ENCODE measurements around the gene WDR7. TPM values are rescaled to one million over a fixed set of nuclear protein-coding genes. Genes with fewer than 3 reads are reported as not detected.

The WDR7 gene
- total RNA-seq, 1 donor from 2014 or later = 16.9 TPM

DNA sequence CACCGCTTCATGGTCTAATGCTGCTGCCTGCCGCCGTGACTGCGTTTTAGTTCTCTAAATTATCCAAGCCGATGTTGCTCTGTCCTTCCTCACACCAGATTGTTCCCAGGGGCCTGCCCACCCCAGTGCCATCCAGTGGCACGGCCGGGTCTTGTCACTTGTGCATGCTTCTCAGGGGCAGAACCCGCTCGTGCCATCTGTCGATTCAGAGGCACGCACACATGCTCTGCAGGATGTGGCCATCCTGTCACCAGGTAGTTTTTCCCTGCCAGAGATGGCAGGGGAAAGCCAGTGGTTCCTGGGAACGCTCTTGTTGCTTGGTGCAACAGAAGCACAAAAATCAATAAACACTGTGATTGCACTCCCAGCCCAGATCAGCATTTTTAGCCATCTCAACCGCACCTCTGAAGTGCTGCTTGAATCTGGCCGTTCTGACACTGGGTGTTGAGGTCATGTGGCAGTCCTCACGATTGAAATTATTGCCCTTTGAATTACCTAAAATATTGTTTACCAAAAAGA is 376.1 kb downstream of the WDR7 start:
- Mint-ChIP-seq H3K36me3 (no peaks in the 10 kb centered on the region), H3K4me3 (no peak overlapping the region), H3K4me1 (ENCODE audit: unreplicated experiment) (no peaks in the 10 kb centered on the region), H3K9me3 (no peaks in the 10 kb centered on the region), H3K27ac (no peak overlapping the region), H3K27me3 (no peaks in the 10 kb centered on the region)
- TF ChIP-seq, protein P1, sequence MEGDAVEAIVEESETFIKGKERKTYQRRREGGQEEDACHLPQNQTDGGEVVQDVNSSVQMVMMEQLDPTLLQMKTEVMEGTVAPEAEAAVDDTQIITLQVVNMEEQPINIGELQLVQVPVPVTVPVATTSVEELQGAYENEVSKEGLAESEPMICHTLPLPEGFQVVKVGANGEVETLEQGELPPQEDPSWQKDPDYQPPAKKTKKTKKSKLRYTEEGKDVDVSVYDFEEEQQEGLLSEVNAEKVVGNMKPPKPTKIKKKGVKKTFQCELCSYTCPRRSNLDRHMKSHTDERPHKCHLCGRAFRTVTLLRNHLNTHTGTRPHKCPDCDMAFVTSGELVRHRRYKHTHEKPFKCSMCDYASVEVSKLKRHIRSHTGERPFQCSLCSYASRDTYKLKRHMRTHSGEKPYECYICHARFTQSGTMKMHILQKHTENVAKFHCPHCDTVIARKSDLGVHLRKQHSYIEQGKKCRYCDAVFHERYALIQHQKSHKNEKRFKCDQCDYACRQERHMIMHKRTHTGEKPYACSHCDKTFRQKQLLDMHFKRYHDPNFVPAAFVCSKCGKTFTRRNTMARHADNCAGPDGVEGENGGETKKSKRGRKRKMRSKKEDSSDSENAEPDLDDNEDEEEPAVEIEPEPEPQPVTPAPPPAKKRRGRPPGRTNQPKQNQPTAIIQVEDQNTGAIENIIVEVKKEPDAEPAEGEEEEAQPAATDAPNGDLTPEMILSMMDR (conservative IDR thresholded peaks at IDR 0.05) = no peak
- no peak for DNase-seq (ENCODE audit: extremely low spot score, unreplicated experiment)

DNA sequence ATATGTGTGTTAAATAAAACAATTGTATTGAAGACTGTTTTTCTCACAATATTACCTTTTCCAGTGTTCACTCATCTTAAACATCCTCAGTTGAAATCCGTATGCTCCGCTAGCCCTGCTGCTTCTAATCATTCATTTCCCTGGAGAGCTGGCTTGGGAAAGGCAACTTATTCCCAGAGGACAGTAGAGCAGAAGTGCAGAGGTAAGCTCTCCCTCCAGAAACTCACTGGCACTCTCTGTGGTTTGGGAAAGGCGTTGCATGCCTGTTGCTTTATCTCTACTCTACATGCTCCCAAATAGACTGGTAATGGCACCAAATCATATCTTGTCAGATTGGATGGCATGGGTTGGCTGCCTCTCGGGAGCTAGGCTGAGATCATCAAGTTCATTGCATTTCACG is 378.6 kb downstream of the WDR7 start:
- no peak for DNase-seq (ENCODE audit: extremely low spot score, unreplicated experiment)
- Mint-ChIP-seq H3K4me1 (ENCODE audit: unreplicated experiment) (no peaks in the 10 kb centered on the region), H3K4me3 (no peak overlapping the region), H3K27me3 (no peaks in the 10 kb centered on the region), H3K27ac (no peak overlapping the region), H3K36me3 (no peaks in the 10 kb centered on the region), H3K9me3 (no peaks in the 10 kb centered on the region)
- TF ChIP-seq, protein P1 (conservative IDR thresholded peaks at IDR 0.05) = peak; percentile 34

DNA sequence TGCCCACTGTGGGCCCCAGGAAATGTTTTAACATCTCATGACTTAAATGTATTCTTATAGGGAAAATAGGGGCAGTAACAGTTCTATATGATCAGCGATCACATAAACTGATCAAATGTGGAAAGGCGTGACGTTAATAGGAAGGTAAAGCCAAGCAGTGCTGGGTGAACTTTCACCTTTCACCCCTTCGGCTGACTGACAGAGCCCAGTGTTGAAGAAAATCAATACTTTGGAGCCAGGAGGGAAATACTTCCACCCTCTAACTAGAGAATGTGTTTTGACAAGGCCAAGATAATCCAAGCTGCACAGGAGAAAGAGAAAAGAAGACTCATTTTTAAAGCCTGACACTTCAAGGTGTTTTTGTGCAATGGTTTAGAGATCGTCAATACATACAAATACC is 379.3 kb downstream of the WDR7 start:
- Mint-ChIP-seq H3K9me3 (no peaks in the 10 kb centered on the region), H3K27ac (no peak overlapping the region)

DNA sequence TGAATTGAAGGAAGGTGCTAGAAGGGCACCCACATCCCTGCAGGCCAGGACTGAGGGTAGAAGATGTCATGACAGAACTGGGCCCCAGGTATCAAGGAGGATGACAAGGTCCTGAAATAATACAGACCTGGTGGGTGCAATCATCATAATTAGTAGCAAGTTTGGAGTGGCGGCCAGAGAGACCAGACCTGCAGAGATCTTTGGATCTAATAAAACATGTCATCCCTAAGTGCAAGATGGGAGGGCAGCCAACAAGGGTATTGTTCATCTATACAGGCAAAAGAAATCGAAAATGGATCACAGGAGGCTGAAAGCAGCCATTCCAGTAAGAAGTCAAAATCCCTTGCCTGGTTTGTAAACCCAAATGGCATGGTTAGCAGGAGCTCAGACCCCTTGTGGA is 384.4 kb downstream of the WDR7 start:
- Mint-ChIP-seq H3K27me3 (peaks cover 13% of the 10 kb centered on the region), H3K4me1 (ENCODE audit: unreplicated experiment) (no peaks in the 10 kb centered on the region), H3K27ac (no peak overlapping the region), H3K9me3 (no peaks in the 10 kb centered on the region), H3K36me3 (no peaks in the 10 kb centered on the region), H3K4me3 (no peak overlapping the region)
- no peak for DNase-seq (ENCODE audit: extremely low spot score, unreplicated experiment)
- TF ChIP-seq, protein P1 (conservative IDR thresholded peaks at IDR 0.05) = no peak

More for the DNA sequence above, 379.3 kb downstream of the WDR7 start:
- Mint-ChIP-seq H3K4me1 (ENCODE audit: unreplicated experiment) (no peaks in the 10 kb centered on the region), H3K27me3 (peaks cover 5% of the 10 kb centered on the region), H3K36me3 (no peaks in the 10 kb centered on the region), H3K4me3 (no peak overlapping the region)
- TF ChIP-seq, protein P1 (conservative IDR thresholded peaks at IDR 0.05) = no peak
- no peak for DNase-seq (ENCODE audit: extremely low spot score, unreplicated experiment)

DNA sequence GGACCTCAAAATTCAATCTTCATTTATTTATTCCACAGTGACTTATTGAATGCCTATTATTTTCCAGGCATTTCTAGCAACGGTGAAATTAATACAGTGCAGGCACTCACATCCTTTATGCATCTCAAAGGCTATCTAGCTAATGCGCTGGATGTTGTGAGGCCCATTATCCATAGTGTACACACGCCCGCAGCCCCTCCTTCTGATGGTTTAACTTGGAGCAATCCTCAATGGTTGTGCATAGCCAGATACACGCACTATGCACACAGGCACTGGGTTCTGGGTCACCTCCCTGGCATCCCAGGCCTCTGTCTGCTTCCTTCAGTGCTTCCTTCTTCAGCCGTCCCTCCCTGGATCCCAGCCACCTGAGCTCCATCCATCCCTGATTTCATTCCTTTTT is 387.2 kb downstream of the WDR7 start:
- no peak overlapping the region for H3K4me3 Mint-ChIP-seq
- DNase-seq (ENCODE audit: extremely low spot score, unreplicated experiment) = no peak
- no peaks in the 10 kb centered on the region for H3K36me3 Mint-ChIP-seq
- TF ChIP-seq, protein P1 (conservative IDR thresholded peaks at IDR 0.05) = no peak
- peaks cover 13% of the 10 kb centered on the region for H3K27me3 Mint-ChIP-seq
- H3K27ac Mint-ChIP-seq = no peak overlapping the region
- H3K4me1 Mint-ChIP-seq (ENCODE audit: unreplicated experiment) = no peaks in the 10 kb centered on the region
- no peaks in the 10 kb centered on the region for H3K9me3 Mint-ChIP-seq

DNA sequence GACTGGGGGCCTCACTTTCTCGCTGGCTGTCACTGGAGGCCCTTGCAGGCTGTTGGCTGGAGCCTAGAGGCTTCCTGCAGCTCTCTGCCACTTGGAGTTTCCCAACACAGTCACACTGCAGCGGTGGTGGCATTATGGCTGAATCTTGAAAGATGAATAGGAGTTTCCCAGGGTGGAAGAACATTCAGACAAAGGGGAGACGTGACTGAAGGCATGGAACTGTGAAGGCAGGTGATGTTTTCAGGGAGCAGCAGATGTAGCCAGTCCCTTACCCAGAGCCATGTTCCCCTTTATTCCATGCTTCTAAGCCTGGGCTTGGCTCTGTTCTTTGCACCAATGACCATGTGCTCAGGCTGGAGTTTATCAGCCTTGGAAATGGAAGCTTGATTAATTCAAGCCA is 389.0 kb downstream of the WDR7 start:
- Mint-ChIP-seq H3K36me3 (no peaks in the 10 kb centered on the region), H3K27ac (no peak overlapping the region), H3K9me3 (no peaks in the 10 kb centered on the region), H3K4me3 (no peak overlapping the region), H3K27me3 (peaks cover 20% of the 10 kb centered on the region), H3K4me1 (ENCODE audit: unreplicated experiment) (no peaks in the 10 kb centered on the region)
- TF ChIP-seq, protein P1 (conservative IDR thresholded peaks at IDR 0.05) = no peak
- DNase-seq (ENCODE audit: extremely low spot score, unreplicated experiment) = no peak
